Measurements from ENCODE around the gene PTPRD.

The PTPRD gene

DNA sequence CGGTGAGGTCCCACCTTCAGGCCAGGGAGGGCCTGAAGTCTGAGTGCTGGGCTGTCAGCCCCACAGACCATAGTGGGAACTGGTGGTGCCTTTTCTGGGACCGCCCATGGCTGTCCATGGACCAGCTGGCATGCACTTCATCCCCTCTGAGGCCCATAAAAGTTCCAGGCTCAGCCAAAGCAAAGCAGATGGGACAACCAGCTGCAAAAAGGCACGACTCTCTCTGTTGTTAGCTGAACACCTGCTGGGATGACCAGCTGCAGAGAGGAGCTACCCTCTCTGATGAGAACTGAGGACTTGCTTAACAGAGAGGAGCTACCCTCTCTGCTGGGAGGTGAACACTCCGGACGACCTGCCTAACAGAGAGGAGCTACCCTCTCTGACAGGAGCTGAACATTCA, 1968.9 kb downstream of the PTPRD start:
- no peak overlapping the region for H3K27ac ChIP-seq (ENCODE audit: insufficient read depth, low read depth, low read length, poor library complexity, severe bottlenecking)
- no peaks in the 10 kb centered on the region for H3K4me1 ChIP-seq (ENCODE audit: control insufficient read depth, insufficient read depth, low read length)
- H3K9me3 ChIP-seq (ENCODE audit: control insufficient read depth, low read length) = no peaks in the 10 kb centered on the region
- H3K36me3 ChIP-seq (ENCODE audit: control insufficient read depth, insufficient read depth, low read length) = no peaks in the 10 kb centered on the region
- H3K4me3 ChIP-seq (ENCODE audit: insufficient read depth, low read depth, low read length) = no peak overlapping the region
- 88 to 90% methylated on average over 5 of the region's 5 CpGs for WGBS, 2 experiments
- H3K27me3 ChIP-seq (ENCODE audit: control insufficient read depth, insufficient read depth, low read length, poor library complexity, severe bottlenecking) = no peaks in the 10 kb centered on the region

DNA sequence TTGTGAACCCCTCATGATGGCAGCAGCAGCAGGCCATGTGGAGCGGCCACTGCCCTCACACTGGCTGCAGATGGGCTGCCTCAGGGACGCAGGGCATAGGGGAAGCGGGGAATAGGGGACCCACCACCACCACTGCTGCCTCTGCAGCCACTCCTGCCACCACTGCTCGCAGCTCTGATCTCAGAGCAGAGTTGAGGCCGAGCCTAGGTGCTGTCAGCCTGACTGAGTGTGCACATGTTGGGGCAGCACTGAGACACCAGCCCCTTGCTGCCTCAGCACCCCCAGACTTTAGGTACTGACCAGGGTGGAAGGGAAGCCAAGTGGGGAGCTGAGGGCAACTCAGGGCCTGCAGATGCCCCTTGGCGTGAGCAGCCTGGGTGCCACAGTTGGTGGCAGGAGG, 1969.3 kb downstream of the PTPRD start:
- no peaks in the 10 kb centered on the region for H3K9me3 ChIP-seq (ENCODE audit: control insufficient read depth, low read length)
- WGBS, 2 experiments = 94% methylated on average over 6 of the region's 6 CpGs
- H3K36me3 ChIP-seq (ENCODE audit: control insufficient read depth, insufficient read depth, low read length) = no peaks in the 10 kb centered on the region
- H3K27me3 ChIP-seq (ENCODE audit: control insufficient read depth, insufficient read depth, low read length, poor library complexity, severe bottlenecking) = no peaks in the 10 kb centered on the region
- H3K4me1 ChIP-seq (ENCODE audit: control insufficient read depth, insufficient read depth, low read length) = no peaks in the 10 kb centered on the region
- H3K4me3 ChIP-seq (ENCODE audit: insufficient read depth, low read depth, low read length) = no peak overlapping the region
- H3K27ac ChIP-seq (ENCODE audit: insufficient read depth, low read depth, low read length, poor library complexity, severe bottlenecking) = no peak overlapping the region

DNA sequence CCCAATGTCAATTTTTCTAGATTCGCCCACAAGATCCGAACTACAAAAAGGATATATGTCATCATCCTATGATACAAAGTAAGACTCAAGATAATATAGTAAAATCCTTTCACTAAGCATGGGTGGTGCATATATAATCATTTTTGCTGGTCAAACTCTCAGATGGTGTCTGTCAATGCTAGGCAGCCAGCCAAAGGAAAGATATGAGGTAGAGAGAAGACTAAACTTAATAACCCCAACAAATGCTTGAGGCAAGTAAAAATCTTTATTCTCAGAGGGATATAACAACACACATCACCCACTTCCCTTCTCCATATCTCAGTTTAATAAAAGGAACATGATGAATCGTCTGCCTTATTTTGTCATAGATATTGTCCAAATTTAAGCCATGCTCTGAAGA, 1972.0 kb downstream of the PTPRD start:
- H3K27me3 ChIP-seq (ENCODE audit: control insufficient read depth, insufficient read depth, low read length, poor library complexity, severe bottlenecking) = no peaks in the 10 kb centered on the region
- no peaks in the 10 kb centered on the region for H3K9me3 ChIP-seq (ENCODE audit: control insufficient read depth, low read length)
- H3K27ac ChIP-seq (ENCODE audit: insufficient read depth, low read depth, low read length, poor library complexity, severe bottlenecking) = no peak overlapping the region
- H3K36me3 ChIP-seq (ENCODE audit: control insufficient read depth, insufficient read depth, low read length) = no peaks in the 10 kb centered on the region
- no peak overlapping the region for H3K4me3 ChIP-seq (ENCODE audit: insufficient read depth, low read depth, low read length)
- 76 to 100% methylated on average over 2 to 3 of the region's 3 CpGs for WGBS, 2 experiments
- no peaks in the 10 kb centered on the region for H3K4me1 ChIP-seq (ENCODE audit: control insufficient read depth, insufficient read depth, low read length)

DNA sequence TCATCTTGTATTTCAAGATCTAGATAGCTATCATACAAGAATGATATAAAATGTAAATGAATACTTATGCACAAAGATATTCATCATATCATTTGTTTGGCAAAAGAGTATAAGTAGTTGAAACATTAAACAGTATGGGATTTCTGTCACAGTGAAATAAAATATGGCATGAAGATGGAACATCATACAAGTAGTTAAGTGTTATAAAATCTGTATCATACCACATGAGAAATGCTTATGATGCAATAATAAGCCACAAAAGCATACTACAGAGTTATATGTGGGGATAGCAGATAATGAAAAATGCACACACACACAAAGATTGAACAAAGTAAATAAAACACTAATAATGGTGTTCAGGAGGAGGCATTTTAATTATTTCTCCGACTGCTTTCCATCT, 1975.2 kb downstream of the PTPRD start:
- Histone ChIP-seq H3K27ac (ENCODE audit: insufficient read depth, low read depth, low read length, poor library complexity, severe bottlenecking) (no peak overlapping the region), H3K36me3 (ENCODE audit: control insufficient read depth, insufficient read depth, low read length) (no peaks in the 10 kb centered on the region), H3K4me1 (ENCODE audit: control insufficient read depth, insufficient read depth, low read length) (no peaks in the 10 kb centered on the region), H3K9me3 (ENCODE audit: control insufficient read depth, low read length) (no peaks in the 10 kb centered on the region), H3K27me3 (ENCODE audit: control insufficient read depth, insufficient read depth, low read length, poor library complexity, severe bottlenecking) (no peaks in the 10 kb centered on the region), H3K4me3 (ENCODE audit: insufficient read depth, low read depth, low read length) (no peak overlapping the region)
- 90 to 100% methylated on average over 1 of the region's 1 CpG for whole genome bisulfite sequencing, 2 experiments

DNA sequence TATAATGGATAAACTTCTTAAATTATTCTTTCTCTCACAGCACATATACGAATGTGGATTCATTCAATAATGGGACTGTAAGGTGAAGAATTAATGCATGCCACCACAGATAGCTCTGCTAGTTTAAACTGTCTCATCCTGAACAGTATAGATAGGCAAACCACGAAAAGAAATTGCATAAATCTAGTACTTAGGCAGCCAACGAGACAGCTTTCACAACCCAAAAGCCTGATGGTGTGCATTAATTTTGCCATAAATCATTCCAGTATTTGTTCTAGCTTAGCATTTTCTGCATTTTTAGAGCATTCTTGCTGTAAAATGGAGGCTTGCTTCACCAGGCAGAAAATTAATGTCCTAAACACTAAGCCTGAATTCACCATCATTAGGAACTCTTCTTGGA, 1979.0 kb downstream of the PTPRD start:
- H3K27me3 ChIP-seq (ENCODE audit: control insufficient read depth, insufficient read depth, low read length, poor library complexity, severe bottlenecking) = no peaks in the 10 kb centered on the region
- no peaks in the 10 kb centered on the region for H3K4me1 ChIP-seq (ENCODE audit: control insufficient read depth, insufficient read depth, low read length)
- no peak overlapping the region for H3K27ac ChIP-seq (ENCODE audit: insufficient read depth, low read depth, low read length, poor library complexity, severe bottlenecking)
- no peaks in the 10 kb centered on the region for H3K36me3 ChIP-seq (ENCODE audit: control insufficient read depth, insufficient read depth, low read length)
- no peaks in the 10 kb centered on the region for H3K9me3 ChIP-seq (ENCODE audit: control insufficient read depth, low read length)
- 93 to 97% methylated on average over 3 of the region's 3 CpGs for WGBS, 2 experiments
- H3K4me3 ChIP-seq (ENCODE audit: insufficient read depth, low read depth, low read length) = no peak overlapping the region

DNA sequence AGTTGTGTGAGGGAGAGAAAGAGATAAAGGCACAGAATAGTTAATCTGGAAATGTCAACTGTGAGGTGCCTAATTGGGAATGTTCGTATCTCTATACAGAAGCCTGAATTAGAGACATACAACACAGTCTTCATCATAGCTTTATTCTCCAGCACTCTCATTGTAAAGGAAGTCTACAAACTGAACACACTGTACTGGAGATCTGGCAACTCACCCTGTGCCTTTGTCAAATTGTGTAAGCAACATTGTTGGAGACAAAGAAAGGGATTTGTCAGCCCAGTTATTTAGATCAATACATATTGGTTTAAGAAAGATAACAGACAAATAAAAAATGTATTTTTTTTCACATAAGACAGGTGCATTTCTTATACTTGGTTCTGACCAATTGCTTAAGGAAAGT, 1980.3 kb downstream of the PTPRD start:
- H3K27me3 ChIP-seq (ENCODE audit: control insufficient read depth, insufficient read depth, low read length, poor library complexity, severe bottlenecking) = no peaks in the 10 kb centered on the region
- H3K4me3 ChIP-seq (ENCODE audit: insufficient read depth, low read depth, low read length) = no peak overlapping the region
- H3K27ac ChIP-seq (ENCODE audit: insufficient read depth, low read depth, low read length, poor library complexity, severe bottlenecking) = no peak overlapping the region
- H3K9me3 ChIP-seq (ENCODE audit: control insufficient read depth, low read length) = no peaks in the 10 kb centered on the region
- H3K36me3 ChIP-seq (ENCODE audit: control insufficient read depth, insufficient read depth, low read length) = no peaks in the 10 kb centered on the region
- 100% methylated on average over 1 of the region's 1 CpG for WGBS, 2 experiments
- peaks cover 11% of the 10 kb centered on the region for H3K4me1 ChIP-seq (ENCODE audit: control insufficient read depth, insufficient read depth, low read length)

DNA sequence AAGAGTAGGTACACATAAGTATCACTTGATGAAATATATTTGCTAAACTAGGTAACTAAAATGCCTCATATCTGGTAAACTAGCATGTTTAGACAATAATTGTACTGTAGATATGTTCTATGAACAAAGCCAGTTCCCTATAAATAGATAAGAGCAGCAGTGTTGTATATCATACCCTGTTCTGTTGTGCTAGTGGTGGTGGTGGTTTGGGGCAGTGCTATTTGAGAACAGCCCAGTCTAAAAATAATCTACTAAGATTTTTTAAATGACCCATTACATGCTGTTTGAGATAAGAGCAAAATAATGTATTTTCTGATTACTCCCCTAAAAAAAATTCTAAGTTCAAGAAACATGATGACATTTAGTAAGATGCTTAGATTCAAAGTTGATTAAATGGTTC, 1984.0 kb downstream of the PTPRD start:
- Histone ChIP-seq H3K4me1 (ENCODE audit: control insufficient read depth, insufficient read depth, low read length) (peaks cover 12% of the 10 kb centered on the region), H3K27ac (ENCODE audit: insufficient read depth, low read depth, low read length, poor library complexity, severe bottlenecking) (no peak overlapping the region), H3K9me3 (ENCODE audit: control insufficient read depth, low read length) (no peaks in the 10 kb centered on the region), H3K4me3 (ENCODE audit: insufficient read depth, low read depth, low read length) (no peak overlapping the region), H3K27me3 (ENCODE audit: control insufficient read depth, insufficient read depth, low read length, poor library complexity, severe bottlenecking) (no peaks in the 10 kb centered on the region), H3K36me3 (ENCODE audit: control insufficient read depth, insufficient read depth, low read length) (no peaks in the 10 kb centered on the region)

DNA sequence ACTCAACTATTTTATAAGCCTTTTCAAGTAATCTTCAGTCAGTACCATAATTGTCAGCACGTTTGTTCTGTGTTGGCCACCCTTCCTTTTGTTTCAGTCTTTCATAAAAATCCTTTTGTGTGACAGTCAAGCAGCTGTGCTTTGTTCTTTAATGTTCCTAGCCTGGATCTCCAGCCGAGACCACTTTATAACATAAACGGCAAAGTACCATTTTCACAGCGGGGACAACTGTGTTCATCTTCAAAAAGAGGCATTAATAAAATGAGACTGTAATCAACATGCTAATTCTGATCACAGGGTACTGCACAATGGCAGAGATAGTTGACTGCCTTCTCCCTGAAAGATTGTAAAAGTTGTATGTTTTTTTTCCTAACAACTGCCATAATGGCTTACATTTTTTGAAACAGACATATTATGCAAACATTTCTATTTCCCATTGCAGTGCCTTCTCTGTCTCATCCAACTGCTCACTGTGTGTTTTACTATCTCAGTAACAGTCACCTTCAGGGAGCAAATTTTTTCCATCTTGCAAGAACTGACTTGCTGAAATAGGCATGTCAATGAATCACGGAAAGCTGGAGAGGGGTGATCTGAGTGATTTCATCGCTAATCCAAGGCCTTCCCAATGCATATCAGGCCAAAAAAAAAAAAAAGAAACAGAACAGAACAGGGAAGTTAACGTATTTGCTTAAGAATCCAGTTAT, 1984.7 kb downstream of the PTPRD start:
- Histone ChIP-seq H3K36me3 (ENCODE audit: control insufficient read depth, insufficient read depth, low read length) (no peaks in the 10 kb centered on the region), H3K27me3 (ENCODE audit: control insufficient read depth, insufficient read depth, low read length, poor library complexity, severe bottlenecking) (no peaks in the 10 kb centered on the region), H3K9me3 (ENCODE audit: control insufficient read depth, low read length) (no peaks in the 10 kb centered on the region), H3K27ac (ENCODE audit: insufficient read depth, low read depth, low read length, poor library complexity, severe bottlenecking) (no peak overlapping the region), H3K4me3 (ENCODE audit: insufficient read depth, low read depth, low read length) (no peak overlapping the region), H3K4me1 (ENCODE audit: control insufficient read depth, insufficient read depth, low read length) (peaks cover 12% of the 10 kb centered on the region)
- WGBS, 2 experiments = 58% methylated on average over 7 of the region's 7 CpGs

DNA sequence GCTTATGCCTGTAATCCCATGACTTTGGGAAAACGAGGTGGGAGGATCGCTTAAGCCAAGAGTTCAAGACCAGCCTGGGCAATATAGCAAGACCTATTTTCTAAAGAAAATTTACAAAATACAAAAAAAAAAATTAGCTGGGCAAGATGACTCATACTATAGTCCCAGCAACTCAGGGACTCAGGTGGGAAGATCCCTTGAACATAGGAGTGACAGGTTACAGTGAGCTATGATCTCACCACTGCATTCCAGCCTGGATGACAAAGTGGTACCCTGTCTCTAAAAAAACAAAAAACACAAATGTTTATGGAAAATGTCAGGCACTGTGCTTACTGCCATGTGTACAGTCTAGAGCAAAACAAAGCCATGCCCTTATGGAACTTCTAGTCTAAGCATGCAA, 1989.9 kb downstream of the PTPRD start:
- no peaks in the 10 kb centered on the region for H3K27me3 ChIP-seq (ENCODE audit: control insufficient read depth, insufficient read depth, low read length, poor library complexity, severe bottlenecking)
- no peaks in the 10 kb centered on the region for H3K9me3 ChIP-seq (ENCODE audit: control insufficient read depth, low read length)
- no peak overlapping the region for H3K4me3 ChIP-seq (ENCODE audit: insufficient read depth, low read depth, low read length)
- H3K27ac ChIP-seq (ENCODE audit: insufficient read depth, low read depth, low read length, poor library complexity, severe bottlenecking) = no peak overlapping the region
- H3K36me3 ChIP-seq (ENCODE audit: control insufficient read depth, insufficient read depth, low read length) = no peaks in the 10 kb centered on the region
- WGBS, 2 experiments = 96 to 100% methylated on average over 2 of the region's 2 CpGs
- peaks cover 5% of the 10 kb centered on the region for H3K4me1 ChIP-seq (ENCODE audit: control insufficient read depth, insufficient read depth, low read length)

DNA sequence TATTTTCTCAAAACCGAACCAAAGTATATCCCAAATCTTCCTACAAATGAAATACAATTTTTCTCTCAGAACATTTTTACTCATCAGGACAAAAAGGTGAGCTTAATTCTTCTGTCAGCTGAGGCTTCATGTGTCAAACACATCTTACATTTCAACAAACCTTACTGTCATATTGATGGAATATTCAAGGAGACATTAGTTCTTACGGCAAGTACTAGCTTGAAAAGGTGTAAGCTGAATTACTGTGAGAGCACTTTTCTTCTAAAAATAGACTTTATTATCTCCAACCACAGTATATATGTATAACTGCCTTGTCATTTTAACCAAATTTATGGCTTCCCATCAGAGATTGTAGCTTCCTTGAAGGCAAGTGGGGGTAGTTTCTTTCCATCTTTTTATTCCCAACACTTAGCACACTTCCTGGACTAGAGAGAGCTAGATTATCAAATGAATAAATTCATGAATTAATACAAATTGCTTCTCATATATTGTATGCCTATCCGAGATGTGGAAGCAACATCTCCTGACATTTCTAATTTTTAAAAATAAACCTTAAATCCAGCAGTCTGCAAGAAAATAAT, 1990.5 kb downstream of the PTPRD start:
- no peak overlapping the region for H3K4me3 ChIP-seq (ENCODE audit: insufficient read depth, low read depth, low read length)
- no peaks in the 10 kb centered on the region for H3K36me3 ChIP-seq (ENCODE audit: control insufficient read depth, insufficient read depth, low read length)
- 80 to 93% methylated on average over 2 to 3 of the region's 3 CpGs for WGBS, 2 experiments
- no peaks in the 10 kb centered on the region for H3K27me3 ChIP-seq (ENCODE audit: control insufficient read depth, insufficient read depth, low read length, poor library complexity, severe bottlenecking)
- no peaks in the 10 kb centered on the region for H3K9me3 ChIP-seq (ENCODE audit: control insufficient read depth, low read length)
- H3K27ac ChIP-seq (ENCODE audit: insufficient read depth, low read depth, low read length, poor library complexity, severe bottlenecking) = no peak overlapping the region
- H3K4me1 ChIP-seq (ENCODE audit: control insufficient read depth, insufficient read depth, low read length) = no peaks in the 10 kb centered on the region
